ENCODE results near the gene CUL5. TPM values are rescaled to one million over a fixed set of nuclear protein-coding genes. Genes with fewer than 3 reads are reported as not detected.
A peak's percentile ranks its signal among the peaks of the same experiment; 100 is the strongest.

Gene CUL5
- total RNA-seq, 1 experiment from 2014 or later, result 37.7 TPM

DNA sequence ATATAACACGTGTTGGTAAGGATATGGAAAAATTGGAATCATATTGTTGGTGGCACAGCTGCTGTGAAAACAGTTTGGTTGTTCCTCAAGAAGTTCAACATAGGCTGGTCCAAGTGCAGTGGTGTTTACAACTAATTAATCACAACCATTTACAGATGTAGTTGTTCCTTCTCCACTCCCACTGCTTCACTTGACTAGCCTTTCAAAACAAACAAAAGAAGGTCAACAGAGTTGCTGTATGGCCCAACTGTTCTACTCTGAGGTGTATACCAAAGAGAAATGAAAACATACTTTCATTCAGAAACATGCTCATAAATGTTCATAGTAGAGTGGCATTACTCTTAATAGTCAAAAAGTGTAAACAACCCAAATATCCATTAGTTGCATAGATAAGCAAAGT, 76.1 kb downstream of the CUL5 start:
- Histone ChIP-seq H2BK20ac (ENCODE audit: low read depth, low read length, poor library complexity, severe bottlenecking) (no peak overlapping the region), H2BK5ac (ENCODE audit: insufficient read length, low read length) (no peak overlapping the region), H2BK15ac (ENCODE audit: low read depth, low read length) (no peak overlapping the region), H2AFZ (ENCODE audit: low read length) (no peak overlapping the region), H3K9ac (ENCODE audit: extremely low read depth, insufficient read length, low read length) (no peak overlapping the region), H3K4me2 (ENCODE audit: insufficient read depth, insufficient read length, low read length) (no peak overlapping the region), H3K56ac (ENCODE audit: insufficient read length, low read depth, low read length) (no peak overlapping the region), H3K23ac (ENCODE audit: insufficient read length, low read depth, low read length) (no peak overlapping the region), H4K8ac (replicated peaks; ENCODE audit: insufficient read length, low read depth, low read length) (no peak overlapping the region), H4K91ac (ENCODE audit: insufficient read length, low read depth, low read length) (no peak overlapping the region), H3K79me2 (ENCODE audit: insufficient read depth, low read length) (no peaks in the 10 kb centered on the region), H2BK120ac (ENCODE audit: low read depth, low read length, poor library complexity, severe bottlenecking) (no peak overlapping the region), H2BK12ac (ENCODE audit: insufficient read length, low read depth, low read length) (no peak overlapping the region), H3K14ac (ENCODE audit: insufficient read depth, low read length) (no peak overlapping the region), H3K9me3 (ENCODE audit: control insufficient read depth, low read depth, low read length) (no peaks in the 10 kb centered on the region), H4K20me1 (ENCODE audit: control insufficient read depth, insufficient read depth, insufficient read length) (no peaks in the 10 kb centered on the region), H3K4me1 (ENCODE audit: insufficient read depth, low read length) (no peaks in the 10 kb centered on the region), H3K18ac (ENCODE audit: insufficient read length, low read depth, low read length) (no peak overlapping the region), H3T11ph (ENCODE audit: low read length) (no peak overlapping the region), H2AK5ac (ENCODE audit: insufficient read length, low read length) (no peak overlapping the region), H3K79me1 (ENCODE audit: insufficient read depth, low read depth, low read length, poor library complexity, severe bottlenecking) (no peaks in the 10 kb centered on the region), H3K27me3 (ENCODE audit: insufficient read depth, low read length) (no peaks in the 10 kb centered on the region), H4K5ac (ENCODE audit: insufficient read length, low read depth, low read length) (no peak overlapping the region), H3K4ac (ENCODE audit: low read depth, low read length) (no peak overlapping the region), H3K23me2 (ENCODE audit: insufficient read length, low read depth, low read length, poor library complexity, severe bottlenecking) (no peaks in the 10 kb centered on the region), H3K27ac (ENCODE audit: insufficient read length, low read depth, low read length) (no peak overlapping the region)
- H3K27ac Mint-ChIP-seq, result peak overlapping the region in 1 of 3 experiments; percentile 7; a peak in 1 of 7 replicates
- H3K4me1 Mint-ChIP-seq, result no peaks in the 10 kb centered on the region
- DNase-seq, result no peak
- no peaks in the 10 kb centered on the region for H3K9me3 Mint-ChIP-seq
- H3K27me3 Mint-ChIP-seq (ENCODE audit: low read depth), result no peaks in the 10 kb centered on the region
- WGBS (ENCODE audit: extremely low coverage, insufficient read length, low lambda C conversion rate), result no CpG with 5 or more reads among the region's 1 CpG
- peaks cover 14 to 37% (median 25%) of the 10 kb centered on the region in 3 experiments for H3K36me3 Mint-ChIP-seq (ENCODE audit: insufficient read depth in 1 of 3, low read depth in 3 of 3)
- no peak for TF ChIP-seq CTCF (conservative IDR thresholded peaks at IDR 0.05)
- H3K4me3 Mint-ChIP-seq, result no peak overlapping the region
